Tongue (tissue), 2 donors: Measurements from ENCODE around the gene CRTAC1. TPM values are rescaled to one million over a fixed set of nuclear protein-coding genes. Genes with fewer than 3 reads are reported as not detected.

Experiments used
- DNase-seq: peaks from one replicate; pipeline ENCODE4 v3.0.0-alpha.2; 2015
- total RNA-seq: library from RNA; depleted of rRNA; stranded (reverse); fragments of >200 nt; gene quantifications from one replicate; pipeline ENCODE4 v1.2.3, GENCODE V29; 2014

CRTAC1 gene
- total RNA-seq, 1 donor from 2014 or later = 2.6 TPM

- DNase-seq = no peak
Measured at GRCh38 chr10:97923476-97923875, 106.9 kb downstream of the CRTAC1 start.

- no peak for DNase-seq
Measured at GRCh38 chr10:97923057-97923456, 107.4 kb downstream of the CRTAC1 start.

DNA sequence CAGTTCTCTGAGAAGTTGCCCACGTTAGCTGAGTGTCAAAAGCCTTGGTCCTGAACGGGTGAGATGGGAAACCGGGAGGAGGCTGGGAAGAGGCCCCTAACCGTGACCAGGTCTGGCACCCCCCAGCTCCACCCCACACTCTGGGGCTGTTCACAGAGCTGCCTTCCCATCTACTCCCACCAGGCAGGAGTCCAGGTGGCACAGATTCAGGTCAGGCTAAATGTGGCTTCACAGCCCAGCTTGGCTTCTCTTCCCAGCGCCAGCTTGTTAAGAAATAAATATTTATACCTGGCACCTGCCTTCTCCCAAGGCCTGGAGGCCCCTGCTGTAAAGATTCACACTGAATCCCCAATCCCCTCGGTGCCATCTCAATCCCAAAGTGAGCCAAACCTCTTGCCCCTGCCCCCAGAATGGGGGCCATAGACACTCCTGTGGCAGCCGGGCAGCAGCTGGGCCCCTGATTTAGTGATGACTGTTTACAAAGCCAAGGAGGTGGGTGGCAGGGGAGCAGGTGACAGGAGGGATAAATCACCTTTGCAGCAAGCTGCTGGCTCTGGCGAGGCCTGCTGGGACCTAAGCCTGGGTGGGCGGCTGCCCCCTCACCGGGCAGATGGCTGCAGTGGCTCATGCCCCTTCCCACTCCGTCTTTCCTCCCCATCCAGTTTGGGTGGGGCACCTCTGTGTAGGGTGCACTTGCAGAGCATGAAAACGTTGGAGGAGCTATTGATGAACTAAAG lies 108.2 kb downstream of the CRTAC1 start:
- DNase-seq = no peak

DNA sequence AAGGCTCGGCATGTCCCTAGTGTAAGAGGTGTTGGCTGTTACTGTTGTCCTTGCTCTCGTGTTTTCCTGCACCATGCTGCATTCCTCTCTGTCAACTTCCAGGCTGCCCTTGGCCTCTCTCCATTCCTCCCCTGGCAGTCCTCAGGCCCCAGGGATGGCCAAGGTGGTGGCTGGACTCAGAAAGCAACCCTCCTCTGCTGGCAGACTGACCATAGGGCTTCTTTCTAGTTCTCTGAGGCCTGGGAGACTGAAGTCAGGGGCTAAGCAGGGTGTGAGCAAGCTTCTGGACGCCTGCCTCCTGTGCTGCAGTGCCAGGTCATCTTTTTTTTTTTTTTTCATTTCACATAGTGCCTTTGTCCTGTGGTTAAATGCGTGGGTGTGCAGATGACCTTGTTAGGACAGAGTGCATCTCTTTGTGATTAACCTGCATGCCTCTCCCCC lies 108.8 kb downstream of the CRTAC1 start:
- DNase-seq = no peak

GRCh38 chr10:97920865-97921264 lies 109.6 kb downstream of the CRTAC1 start:
- no peak for DNase-seq

GRCh38 chr10:97919012-97919411 lies 111.4 kb downstream of the CRTAC1 start:
- no peak for DNase-seq

DNA sequence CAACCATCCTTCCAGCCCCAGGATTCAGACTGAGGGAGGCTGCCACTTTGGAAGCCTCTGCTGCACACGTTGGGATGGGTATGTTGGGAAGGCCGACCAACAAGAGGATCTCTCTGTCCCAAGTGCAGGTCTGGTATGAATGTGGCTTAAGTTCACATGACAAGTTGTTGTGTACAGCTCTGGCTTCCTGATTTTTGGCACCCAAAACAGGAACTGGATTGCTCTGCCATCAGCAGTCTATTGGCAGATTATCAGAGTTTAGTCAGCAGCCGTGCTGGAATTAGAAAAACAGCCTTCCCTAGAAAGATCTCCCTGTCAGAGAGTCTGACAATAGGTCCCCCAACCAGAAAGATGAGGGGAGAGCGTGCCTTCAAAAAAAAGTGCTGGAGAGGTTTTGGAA lies 113.8 kb downstream of the CRTAC1 start:
- no peak for DNase-seq

GRCh38 chr10:97915346-97916131 lies 114.9 kb downstream of the CRTAC1 start:
- no peak for DNase-seq

DNA sequence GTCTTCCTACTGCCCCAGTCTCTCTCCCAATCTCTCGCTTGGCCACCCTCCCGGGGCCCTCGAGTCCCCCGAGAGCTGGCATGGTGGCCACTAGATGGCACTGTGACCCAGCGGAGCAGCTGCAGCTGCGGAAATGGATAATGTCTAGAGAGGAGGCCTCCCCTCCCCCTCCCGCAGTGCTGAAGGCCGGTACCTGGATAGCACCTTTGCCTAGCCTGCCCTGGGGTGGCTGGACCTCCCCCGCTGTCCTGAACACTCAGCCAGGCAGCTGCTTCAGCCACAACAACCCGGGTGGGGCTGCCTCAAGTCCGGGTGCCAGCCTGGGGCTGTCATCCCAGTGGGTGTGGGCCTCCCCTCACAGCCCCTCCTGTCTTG lies 115.6 kb downstream of the CRTAC1 start:
- peak; percentile 69 for DNase-seq

DNA sequence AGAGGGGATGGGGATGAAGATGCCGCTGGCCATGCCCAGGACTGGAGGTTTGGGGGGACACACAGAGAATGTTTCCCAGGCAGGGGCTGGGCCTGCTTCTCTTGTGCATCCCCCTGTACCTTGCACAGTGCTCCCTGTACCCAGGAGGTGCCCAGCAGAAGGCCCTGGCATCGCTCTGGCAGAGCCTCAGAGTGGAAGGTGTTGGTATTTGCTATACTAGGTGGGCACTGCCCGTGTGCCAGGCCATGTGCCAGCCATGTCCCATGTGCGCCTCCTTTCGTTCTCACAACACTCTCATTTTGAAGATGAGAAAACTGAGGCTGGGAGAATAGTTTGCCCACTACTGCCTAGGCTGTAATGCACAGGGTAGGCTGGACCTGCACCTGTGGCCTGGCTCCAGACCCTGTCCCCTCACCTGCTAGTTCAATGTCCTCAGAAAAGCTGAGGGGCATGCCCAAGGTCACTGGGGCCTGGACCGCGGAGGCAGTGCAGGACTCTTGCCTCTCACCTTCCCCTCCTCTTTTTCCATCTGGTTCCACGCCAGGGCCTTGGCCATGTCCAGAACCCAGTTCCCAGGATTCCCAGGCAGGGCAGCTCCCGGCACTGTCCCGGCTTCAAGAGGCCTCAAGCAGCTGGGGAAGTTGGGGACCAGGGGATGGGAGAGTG lies 116.1 kb downstream of the CRTAC1 start:
- no peak for DNase-seq

GRCh38 chr10:97913614-97914013 lies 116.8 kb downstream of the CRTAC1 start:
- DNase-seq = no peak

- no peak for DNase-seq
Measured at GRCh38 chr10:97913193-97913592, 117.2 kb downstream of the CRTAC1 start.

- no peak for DNase-seq
Measured at GRCh38 chr10:97911217-97911616, 119.2 kb downstream of the CRTAC1 start.

GRCh38 chr10:97910661-97911060 lies 119.8 kb downstream of the CRTAC1 start:
- DNase-seq = no peak

- no peak for DNase-seq
Measured at GRCh38 chr10:97907830-97908229, 122.6 kb downstream of the CRTAC1 start.

GRCh38 chr10:97907211-97907610 lies 123.2 kb downstream of the CRTAC1 start:
- DNase-seq = no peak

DNA sequence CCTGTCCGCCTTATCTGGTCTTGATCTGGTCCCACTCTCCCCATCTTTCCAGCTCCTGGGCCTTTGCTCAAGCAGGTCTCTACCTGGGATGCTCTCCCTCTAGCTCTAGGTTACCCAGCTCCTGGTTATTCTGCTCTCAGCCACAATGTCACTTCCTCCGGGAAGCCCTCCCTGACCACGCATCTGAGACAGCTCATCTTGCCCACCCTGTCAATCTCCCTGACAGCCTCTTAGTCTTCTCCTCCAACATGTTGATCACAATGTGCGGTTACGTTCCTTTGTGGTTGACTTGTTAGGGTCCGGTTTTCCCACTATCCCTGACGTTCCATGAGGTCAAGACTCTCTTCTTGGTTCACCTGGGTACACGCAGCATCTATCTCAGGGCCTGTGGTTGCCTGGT lies 125.1 kb downstream of the CRTAC1 start:
- no peak for DNase-seq

DNA sequence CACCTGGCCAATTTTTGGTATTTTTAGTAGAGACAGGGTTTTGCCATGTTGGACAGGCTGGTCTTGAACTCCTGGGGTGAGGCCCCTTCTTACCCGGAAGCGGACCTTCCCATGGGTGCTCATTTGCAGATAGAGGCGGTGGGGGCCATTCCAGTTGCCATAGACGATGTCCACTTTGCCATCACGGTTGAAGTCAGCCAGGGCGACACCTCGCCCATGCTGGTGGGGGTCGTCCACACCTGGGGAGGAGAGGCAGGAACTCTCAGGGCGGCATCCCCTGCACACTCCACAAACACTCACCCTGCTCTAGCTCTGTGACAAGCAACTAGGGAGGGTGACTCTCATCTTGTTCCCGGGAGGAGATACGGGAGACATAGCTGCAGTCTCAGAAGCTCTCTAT lies 125.8 kb downstream of the CRTAC1 start:
- no peak for DNase-seq

- no peak for DNase-seq
Measured at GRCh38 chr10:97904018-97904381, 126.4 kb downstream of the CRTAC1 start.

GRCh38 chr10:97903128-97904017 lies 127.0 kb downstream of the CRTAC1 start:
- peak; percentile 41 for DNase-seq

GRCh38 chr10:97901381-97901780 lies 129.0 kb downstream of the CRTAC1 start:
- no peak for DNase-seq

DNA sequence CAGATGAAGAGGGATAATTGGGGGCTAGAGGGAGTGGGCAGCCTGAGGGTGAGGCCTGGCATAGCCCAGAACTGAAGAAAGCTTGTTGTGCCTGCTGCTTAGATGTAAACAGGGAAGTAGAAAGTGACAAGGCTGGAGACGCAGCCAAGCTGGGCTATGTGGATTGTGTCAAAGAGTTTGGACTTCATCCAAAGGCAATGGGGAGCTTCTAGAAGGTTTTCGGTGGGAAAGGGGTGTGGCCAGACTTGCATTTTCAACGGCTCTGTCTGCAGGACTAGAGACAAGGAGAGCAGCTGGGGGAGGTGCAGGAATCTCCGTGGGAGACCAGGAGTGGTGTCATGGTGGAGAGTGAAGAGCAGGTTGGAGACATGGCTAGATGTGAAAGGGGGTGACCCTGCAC lies 132.0 kb downstream of the CRTAC1 start:
- DNase-seq = peak; percentile 21
